Pancreas (tissue), 10 donors: ENCODE data around the gene TMEM131. TPM values are rescaled to one million over a fixed set of nuclear protein-coding genes. Genes with fewer than 3 reads are reported as not detected.

Experiments used
- ATAC-seq, 4 donors: fragments of 200-7000 bp; cut with Tn5 transposase; one replicate each; pipeline versions ENCODE4 v1.8.0 to v1.9.1; 2020; ENCODE audit warnings: mild to moderate bottlenecking in 4 of 4, moderate library complexity in 4 of 4
- DNase-seq, 6 donors: peaks; one replicate each; pipeline ENCODE4 v3.0.0-alpha.2; 2020
- FAIRE-seq: peaks from 2 replicates; lab custom pipeline; 2012; peaks lifted over from hg19 to GRCh38; lab: Jason Lieb, UNC
- H3K27ac ChIP-seq, 4 donors: fragments of 200-600 bp; sonication (generic); 1 replicate in 3 of 4; 2 replicates in 1 of 4; pipeline versions ENCODE4 v1.5.0 to v1.8.0; 2020
- H3K27me3 ChIP-seq, 4 donors: fragments of 200-600 bp; one replicate each; pipeline ENCODE4 v1.8.0; 2021
- H3K36me3 ChIP-seq, 3 donors: fragments of 200-600 bp; sonication (generic) in 1 of 3; one replicate each; pipeline versions ENCODE4 v1.5.0 to v1.8.0; 2020 to 2021
- H3K4me1 ChIP-seq, 3 donors: fragments of 200-600 bp; one replicate each; pipeline ENCODE4 v1.8.0; 2021
- H3K4me3 ChIP-seq, 4 donors: fragments of 200-600 bp; sonication (generic) in 2 of 4; one replicate each; pipeline versions ENCODE4 v1.5.0 to v1.8.0; 2020 to 2021
- H3K9me3 ChIP-seq, 4 donors: fragments of 200-600 bp; one replicate each; pipeline ENCODE4 v1.8.0; 2021
- WGBS, 2 donors: extraction: QIAGEN DNeasy Blood & Tissue Kit; methylation state at CpG; one replicate each; pipeline ENCODE4 v1.1.7; 2013; 5-methylcytosine and 5-hydroxymethylcytosine counted together
- intact Hi-C, 3 donors: fragments of 100-400 bp; cut with DNase I; formaldehyde crosslinking; loops; one replicate each; pipeline versions ENCODE4 v1.11.1 to v1.14.2; 2022
- polyA plus RNA-seq, 2 donors: library from polyadenylated mRNA; stranded (reverse); fragments of 200-250 nt; gene quantifications; one replicate each; pipeline ENCODE4 v1.2.3, GENCODE V29; 2013
- total RNA-seq, 6 donors: library from RNA; stranded (reverse); fragmentation: NEBNext Ultra II Directional in 4 of 6; extraction: Animal tissue kit (Norgen Biotek cat#: 25700) in 4 of 6; gene quantifications; one replicate each; pipeline versions ENCODE4 v1.2.1 to v1.2.4, GENCODE V29; 2021 to 2023
- TF ChIP-seq, protein P1 (sequence below), 4 donors: fragments of 200-600 bp; sonication (generic) in 3 of 4; IDR thresholded peaks; one replicate each; pipeline versions ENCODE4 v1.5.0 to v1.8.0; 2021; ENCODE audit warnings: antibody characterized with exemption in 4 of 4
- donor health status: healthy with polysubstance abuse.
- donor health status: DM: no; HTN: no; CAD: no; lungs with moderate emphysema.
- donor health status: DM: no; HTN: no; CAD: no.
- donor health status: control.
- donor health status: control.
- donor health status: Bipolar disorder and iron deficiency.
- donor health status: DM: yes; HTN: yes; CAD: no.
- donor health status: DM: no; HTN: no; CAD: no.
- donor health status: DM: no; HTN: no; CAD: no.
- donor health status: DM: yes; HTN: yes; CAD: no.

TMEM131 gene
- total and polyA plus RNA-seq, 8 donors: 8.1 to 26.5 (median 19.4) TPM

GRCh38 chr2:97734061-97735051 lies 261.4 kb downstream of the TMEM131 start:
- 85 to 90% methylated on average over 44 of the region's 44 CpGs for WGBS, 2 donors
- TF ChIP-seq, protein P1, sequence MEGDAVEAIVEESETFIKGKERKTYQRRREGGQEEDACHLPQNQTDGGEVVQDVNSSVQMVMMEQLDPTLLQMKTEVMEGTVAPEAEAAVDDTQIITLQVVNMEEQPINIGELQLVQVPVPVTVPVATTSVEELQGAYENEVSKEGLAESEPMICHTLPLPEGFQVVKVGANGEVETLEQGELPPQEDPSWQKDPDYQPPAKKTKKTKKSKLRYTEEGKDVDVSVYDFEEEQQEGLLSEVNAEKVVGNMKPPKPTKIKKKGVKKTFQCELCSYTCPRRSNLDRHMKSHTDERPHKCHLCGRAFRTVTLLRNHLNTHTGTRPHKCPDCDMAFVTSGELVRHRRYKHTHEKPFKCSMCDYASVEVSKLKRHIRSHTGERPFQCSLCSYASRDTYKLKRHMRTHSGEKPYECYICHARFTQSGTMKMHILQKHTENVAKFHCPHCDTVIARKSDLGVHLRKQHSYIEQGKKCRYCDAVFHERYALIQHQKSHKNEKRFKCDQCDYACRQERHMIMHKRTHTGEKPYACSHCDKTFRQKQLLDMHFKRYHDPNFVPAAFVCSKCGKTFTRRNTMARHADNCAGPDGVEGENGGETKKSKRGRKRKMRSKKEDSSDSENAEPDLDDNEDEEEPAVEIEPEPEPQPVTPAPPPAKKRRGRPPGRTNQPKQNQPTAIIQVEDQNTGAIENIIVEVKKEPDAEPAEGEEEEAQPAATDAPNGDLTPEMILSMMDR (IDR thresholded peaks at IDR 0.05): no peak
- H3K4me3 ChIP-seq: no peak overlapping the region
- DNase-seq (no peak), ATAC-seq (no peak), FAIRE-seq (no peak)
- no peaks in the 10 kb centered on the region for H3K9me3 ChIP-seq
- no peaks in the 10 kb centered on the region for H3K4me1 ChIP-seq
- H3K27me3 ChIP-seq: no peaks in the 10 kb centered on the region
- intact Hi-C loops: loop anchor here in 1 of 3 donors (10.0 kb wide), 1 partner anchor 650 kb away; no protein-coding TSS in a partner anchor
- H3K27ac ChIP-seq: no peak overlapping the region
- H3K36me3 ChIP-seq: no peaks in the 10 kb centered on the region

DNA sequence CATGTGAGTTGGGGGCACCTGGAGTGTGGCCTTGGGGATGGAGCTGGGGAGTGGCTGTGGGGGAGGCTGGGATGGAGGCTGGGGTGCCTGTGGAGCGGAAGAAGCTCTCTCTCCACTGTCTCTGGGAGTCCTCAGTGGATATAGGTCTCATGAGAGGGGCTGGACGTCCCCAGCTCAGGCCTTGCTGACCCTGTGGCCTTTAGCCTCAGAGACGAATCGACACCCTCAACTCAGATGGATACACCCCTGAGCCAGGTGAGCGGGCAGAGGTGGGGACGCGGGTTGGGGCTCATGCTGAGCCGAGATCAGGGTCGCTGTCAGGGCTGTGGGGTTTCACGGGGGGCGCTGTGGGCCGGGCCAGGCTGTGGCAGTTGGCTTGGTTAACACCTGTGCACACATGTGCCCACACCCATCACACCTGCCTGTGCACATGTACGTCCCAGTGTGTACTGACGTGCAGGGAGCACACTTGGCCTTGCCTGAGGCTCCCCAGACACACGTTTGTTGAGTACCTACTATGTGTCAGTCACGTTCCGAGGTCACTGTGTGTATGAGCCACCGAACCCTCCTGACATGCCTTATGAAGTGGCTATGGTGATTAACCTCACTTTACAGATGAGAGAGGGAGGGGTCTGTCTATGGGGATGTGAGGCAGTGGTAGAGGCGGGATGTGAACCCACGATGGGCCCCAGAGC lies 262.3 kb downstream of the TMEM131 start:
- ATAC-seq: no peak
- Histone ChIP-seq H3K27ac (no peak overlapping the region), H3K36me3 (no peaks in the 10 kb centered on the region), H3K27me3 (no peaks in the 10 kb centered on the region), H3K4me3 (no peak overlapping the region), H3K4me1 (no peaks in the 10 kb centered on the region), H3K9me3 (no peaks in the 10 kb centered on the region)
- WGBS, 2 donors: 66 to 80% methylated on average over 20 of the region's 20 CpGs
- DNase-seq: no peak
- FAIRE-seq: no peak
- intact Hi-C loops: loop anchor here in 1 of 3 donors (10.0 kb wide), 1 partner anchor 651 kb away; no protein-coding TSS in a partner anchor
- TF ChIP-seq, protein P1 (IDR thresholded peaks at IDR 0.05): no peak

GRCh38 chr2:97732436-97733340 lies 263.1 kb downstream of the TMEM131 start:
- H3K4me3 ChIP-seq: no peak overlapping the region
- H3K27ac ChIP-seq: no peak overlapping the region
- H3K4me1 ChIP-seq: no peaks in the 10 kb centered on the region
- no peak for FAIRE-seq
- no peaks in the 10 kb centered on the region for H3K36me3 ChIP-seq
- TF ChIP-seq, protein P1 (IDR thresholded peaks at IDR 0.05): no peak
- intact Hi-C loops: loop anchor here in 1 of 3 donors (10.0 kb wide), 1 partner anchor 652 kb away; no protein-coding TSS in a partner anchor
- no peak for ATAC-seq
- H3K9me3 ChIP-seq: no peaks in the 10 kb centered on the region
- DNase-seq: no peak
- H3K27me3 ChIP-seq: no peaks in the 10 kb centered on the region
- 88 to 94% methylated on average over 26 to 28 of the region's 28 CpGs for WGBS, 2 donors

GRCh38 chr2:97731274-97732020 lies 264.3 kb downstream of the TMEM131 start:
- DNase-seq: no peak
- Histone ChIP-seq H3K27me3 (no peaks in the 10 kb centered on the region), H3K4me1 (no peaks in the 10 kb centered on the region), H3K36me3 (no peaks in the 10 kb centered on the region), H3K27ac (no peak overlapping the region), H3K9me3 (no peaks in the 10 kb centered on the region), H3K4me3 (no peak overlapping the region)
- ATAC-seq: no peak
- TF ChIP-seq, protein P1 (IDR thresholded peaks at IDR 0.05): no peak
- 85 to 90% methylated on average over 12 of the region's 12 CpGs for WGBS, 2 donors
- FAIRE-seq: no peak
- intact Hi-C loops: loop anchor here in 1 of 3 donors (10.0 kb wide), 1 partner anchor 653 kb away; no protein-coding TSS in a partner anchor
